ENCODE data around the gene JAKMIP1. TPM values are rescaled to one million over a fixed set of nuclear protein-coding genes. Genes with fewer than 3 reads are reported as not detected.

The JAKMIP1 gene
- total RNA-seq, 1 experiment from 2014 or later: not detected

GRCh38 chr4:6023731-6024130, 176.6 kb downstream of the JAKMIP1 start:
- intact Hi-C loops (cut with micrococcal nuclease): no loop called here
- no peak overlapping the region for H2AFZ ChIP-seq (ENCODE audit: low read depth, low read length, poor library complexity, severe bottlenecking)
- TF ChIP-seq CBX3 (IDR thresholded peaks at IDR 0.05; ENCODE audit: low read depth) (no peak), POLR2AphosphoS5 (IDR thresholded peaks at IDR 0.05; ENCODE audit: low read depth, low read length) (no peak), ZBTB33 (IDR thresholded peaks at IDR 0.05; ENCODE audit: extremely low read depth, insufficient replicate concordance, low read length) (no peak), REST (IDR thresholded peaks at IDR 0.05; ENCODE audit: low read depth) (no peak), TCF7L2 (IDR thresholded peaks at IDR 0.05; ENCODE audit: borderline replicate concordance, extremely low read depth, insufficient read depth, insufficient read length) (no peak), JUND (IDR thresholded peaks at IDR 0.05) (no peak), EZH2 (IDR thresholded peaks at IDR 0.05) (no peak), EZH2phosphoT487 (IDR thresholded peaks at IDR 0.05; ENCODE audit: borderline replicate concordance) (no peak), YY1 (IDR thresholded peaks at IDR 0.05; ENCODE audit: extremely low read depth, insufficient replicate concordance, low read depth, low read length) (no peak), SIN3A (IDR thresholded peaks at IDR 0.05; ENCODE audit: low read depth) (no peak), ZNF274 (IDR thresholded peaks at IDR 0.05; ENCODE audit: low read depth, low read length) (no peak), CEBPB (IDR thresholded peaks at IDR 0.05; ENCODE audit: low read depth) (no peak)
- H3K79me2 ChIP-seq (ENCODE audit: insufficient read depth, low read length): no peaks in the 10 kb centered on the region
- RAD21 ChIA-PET (ENCODE audit: low non-redundant PET in 1 of 2, low total read pairs in 2 of 2, uncharacterized antibody in 2 of 2, unreplicated experiment in 2 of 2): no interaction called here
- no peaks in the 10 kb centered on the region for H3K36me3 ChIP-seq (ENCODE audit: control insufficient read depth in 1 of 2, insufficient read depth in 2 of 2, low read length in 2 of 2)
- DNase-seq (ENCODE audit: low read depth, low spot score) (no peak), ATAC-seq (no peak)
- no TSS peak for BruUV-seq (replicated peaks)
- no peaks in the 10 kb centered on the region for H4K20me1 ChIP-seq (ENCODE audit: insufficient read depth)
- CTCF ChIA-PET: no interaction called here
- POLR2A ChIA-PET: no interaction called here
- H3K9ac ChIP-seq (ENCODE audit: low read length): no peak overlapping the region
- no peaks in the 10 kb centered on the region for H3K4me1 ChIP-seq (ENCODE audit: control insufficient read depth in 1 of 2, insufficient read depth in 2 of 2, low read length in 2 of 2)
- H3K4me3 ChIP-seq (replicated peaks in 1 of 2; ENCODE audit: low read depth in 1 of 2, low read length in 2 of 2): no peak overlapping the region
- H3K4me2 ChIP-seq (ENCODE audit: low read length): no peak overlapping the region
- H3K9me2 ChIP-seq (ENCODE audit: insufficient read depth): no peaks in the 10 kb centered on the region
- no peaks in the 10 kb centered on the region for H3K9me3 ChIP-seq (ENCODE audit: control insufficient read depth in 1 of 2, insufficient read depth in 1 of 2, low read depth in 1 of 2, low read length in 2 of 2)
- H3K27me3 ChIP-seq (ENCODE audit: insufficient read depth, low read length): no peaks in the 10 kb centered on the region
- H3K27ac ChIP-seq (ENCODE audit: low read depth, low read length): no peak overlapping the region
